Fibroblast of lung (primary cell): Measurements from ENCODE around the gene RNPEPL1. TPM values are rescaled to one million over a fixed set of nuclear protein-coding genes. Genes with fewer than 3 reads are reported as not detected.
"Not testable (repeated sequence)": the region's sequence is repeated elsewhere in the genome, so short reads cannot be mapped to it uniquely, and the experiment has no call there.

Source experiments
- DNase-seq, 2 donors: peaks; one replicate each; pipeline versions ENCODE4 v3.0.0 to v3.0.0-alpha.2; 2010; ENCODE audit warnings: low read depth in 2 of 2
- H2AFZ ChIP-seq: 2 replicates; pipeline ENCODE4 v1.5.1; 2012; ENCODE audit warnings: low read length, control low read depth, inconsistent platforms
- H3K27ac ChIP-seq: 2 replicates; pipeline ENCODE4 v1.5.1; 2011; ENCODE audit warnings: low read length, control low read depth; ENCODE audit not compliant: insufficient read depth
- H3K27me3 ChIP-seq: 2 replicates; pipeline ENCODE4 v1.5.1; 2011; ENCODE audit warnings: mild to moderate bottlenecking, low read length; ENCODE audit not compliant: control insufficient read depth, insufficient read depth
- H3K36me3 ChIP-seq: 2 replicates; pipeline ENCODE4 v1.5.1; 2011; ENCODE audit warnings: low read length; ENCODE audit not compliant: control insufficient read depth, insufficient read depth
- H3K4me1 ChIP-seq: 2 replicates; pipeline ENCODE4 v1.5.1; 2011; ENCODE audit warnings: low read length; ENCODE audit not compliant: control insufficient read depth, insufficient read depth; ENCODE audit errors: extremely low read depth
- H3K4me2 ChIP-seq: 2 replicates; pipeline ENCODE4 v1.5.1; 2011; ENCODE audit warnings: low read length, control low read depth; ENCODE audit not compliant: insufficient read depth; ENCODE audit errors: extremely low read depth
- H3K4me3 ChIP-seq, 4 experiments: fragments of 200-600 bp in 1 of 4; sonication (generic) in 1 of 4; replicated peaks in 1 of 4; 2 replicates each; pipeline ENCODE4 v1.5.1; 2011 to 2016; ENCODE audit warnings: low read length in 4 of 4, low read depth in 3 of 4, mild to moderate bottlenecking in 3 of 4, control low read depth in 2 of 4, inconsistent platforms in 1 of 4, mixed read lengths in 1 of 4; ENCODE audit not compliant: insufficient read depth in 1 of 4; ENCODE audit errors: control extremely low read depth in 1 of 4
- H3K79me2 ChIP-seq: 2 replicates; pipeline ENCODE4 v1.5.1; 2012; ENCODE audit warnings: mild to moderate bottlenecking, low read length, inconsistent platforms; ENCODE audit not compliant: control insufficient read depth, insufficient read depth
- H3K9ac ChIP-seq: 2 replicates; pipeline ENCODE4 v1.5.1; 2011; ENCODE audit warnings: mild to moderate bottlenecking, low read length, control low read depth; ENCODE audit not compliant: insufficient read depth
- H3K9me3 ChIP-seq: 2 replicates; pipeline ENCODE4 v1.5.1; 2012; ENCODE audit warnings: low read depth, low read length; ENCODE audit not compliant: control insufficient read depth, insufficient read depth
- H4K20me1 ChIP-seq: 2 replicates; pipeline ENCODE4 v1.5.1; 2011; ENCODE audit warnings: low read length; ENCODE audit not compliant: control insufficient read depth, insufficient read depth; ENCODE audit errors: extremely low read depth
- EZH2 ChIP-seq: IDR thresholded peaks from 2 replicates; pipeline ENCODE4 v1.5.1; 2012; ENCODE audit warnings: low read length, control low read depth, mild to moderate bottlenecking; ENCODE audit errors: missing control alignments
- polyA plus RNA-seq, 2 donors: library from polyadenylated mRNA; depleted of rRNA in 1 of 2; stranded (reverse) in 1 of 2; unstranded in 1 of 2; fragments of >200 nt; gene quantifications; 2 replicates each; pipeline ENCODE4 v1.2.1, GENCODE V29; 2011 to 2012; ENCODE audit warnings: missing spikeins in 1 of 2
- total RNA-seq: library from RNA; depleted of rRNA; stranded (reverse); fragments of >200 nt; gene quantifications from 2 replicates; pipeline ENCODE4 v1.2.1, GENCODE V29; 2014
- TF ChIP-seq, protein P1 (sequence below), 2 donors: IDR thresholded peaks in 1 of 2; conservative IDR thresholded peaks in 1 of 2; 1 replicate in 1 of 2; 2 replicates in 1 of 2; pipeline ENCODE4 v1.5.1; 2011 to 2012; ENCODE audit warnings: low read length in 2 of 2, control low read depth in 1 of 2, inconsistent platforms in 1 of 2, low read depth in 1 of 2, mild to moderate bottlenecking in 1 of 2

The RNPEPL1 gene
- total and polyA plus RNA-seq, 2 donors (not counting 1 experiment from before 2014, with no cell fraction given): 7.9 to 20.6 TPM

- Histone ChIP-seq H3K27ac (peak overlapping the region; percentile 87), H4K20me1 (no peaks in the 10 kb centered on the region), H3K9me3 (no peaks in the 10 kb centered on the region), H3K9ac (peak overlapping the region; percentile 86), H3K4me3 (peak overlapping the region; percentile 59 to 81 (median 72)), H3K79me2 (peaks cover 6% of the 10 kb centered on the region), H3K27me3 (no peaks in the 10 kb centered on the region), H3K4me2 (peak overlapping the region; percentile 96), H3K36me3 (no peaks in the 10 kb centered on the region), H2AFZ (peak overlapping the region; percentile 42), H3K4me1 (peaks cover 9% of the 10 kb centered on the region)
- TF ChIP-seq, protein P1, sequence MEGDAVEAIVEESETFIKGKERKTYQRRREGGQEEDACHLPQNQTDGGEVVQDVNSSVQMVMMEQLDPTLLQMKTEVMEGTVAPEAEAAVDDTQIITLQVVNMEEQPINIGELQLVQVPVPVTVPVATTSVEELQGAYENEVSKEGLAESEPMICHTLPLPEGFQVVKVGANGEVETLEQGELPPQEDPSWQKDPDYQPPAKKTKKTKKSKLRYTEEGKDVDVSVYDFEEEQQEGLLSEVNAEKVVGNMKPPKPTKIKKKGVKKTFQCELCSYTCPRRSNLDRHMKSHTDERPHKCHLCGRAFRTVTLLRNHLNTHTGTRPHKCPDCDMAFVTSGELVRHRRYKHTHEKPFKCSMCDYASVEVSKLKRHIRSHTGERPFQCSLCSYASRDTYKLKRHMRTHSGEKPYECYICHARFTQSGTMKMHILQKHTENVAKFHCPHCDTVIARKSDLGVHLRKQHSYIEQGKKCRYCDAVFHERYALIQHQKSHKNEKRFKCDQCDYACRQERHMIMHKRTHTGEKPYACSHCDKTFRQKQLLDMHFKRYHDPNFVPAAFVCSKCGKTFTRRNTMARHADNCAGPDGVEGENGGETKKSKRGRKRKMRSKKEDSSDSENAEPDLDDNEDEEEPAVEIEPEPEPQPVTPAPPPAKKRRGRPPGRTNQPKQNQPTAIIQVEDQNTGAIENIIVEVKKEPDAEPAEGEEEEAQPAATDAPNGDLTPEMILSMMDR (conservative IDR thresholded peaks at IDR 0.05 in 1 of 2, IDR thresholded peaks at IDR 0.05 in 1 of 2; ENCODE audit: low read depth in 1 of 2, low read length in 2 of 2): peak; percentile 12 to 15
- no peak for TF ChIP-seq EZH2
- peak; percentile 97 to 98 for DNase-seq
These were observed 7.6 kb upstream of the RNPEPL1 start for GRCh38 chr2:240560480-240561324.

DNA sequence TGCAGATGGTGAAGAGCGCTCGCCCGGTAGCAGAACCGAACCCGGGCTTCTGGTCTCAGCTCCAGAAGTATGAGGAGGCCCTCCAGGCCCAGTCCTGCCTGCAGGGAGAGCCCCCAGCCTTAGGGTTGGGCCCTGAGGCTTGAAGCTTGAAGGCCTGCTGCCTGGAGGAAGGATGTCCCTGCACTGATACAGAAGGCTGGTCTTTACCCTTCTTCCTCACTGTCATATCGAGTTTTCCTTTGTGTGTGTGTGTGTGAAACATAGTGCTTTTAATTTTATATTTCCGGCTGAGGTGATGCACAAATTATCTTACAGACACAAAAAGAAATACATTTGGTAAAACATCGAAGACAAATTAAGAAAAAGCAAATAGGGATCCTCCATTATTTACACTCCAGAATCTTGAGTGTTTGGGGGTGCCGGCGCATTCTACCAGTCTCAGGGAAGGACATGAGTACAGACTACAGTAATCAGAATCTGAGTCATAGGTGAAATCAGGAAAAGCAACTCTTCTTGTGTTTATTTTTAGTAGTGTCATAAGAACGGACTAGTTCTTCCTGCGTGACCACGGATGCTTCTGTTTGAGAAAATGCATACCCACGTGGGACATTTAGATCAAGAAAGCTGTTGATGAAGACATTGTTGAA is 6.8 kb upstream of the RNPEPL1 start:
- Histone ChIP-seq H3K79me2 (peaks cover 6% of the 10 kb centered on the region), H3K9me3 (no peaks in the 10 kb centered on the region), H3K9ac (peak overlapping the region; percentile 67), H4K20me1 (no peaks in the 10 kb centered on the region), H3K27me3 (no peaks in the 10 kb centered on the region), H3K4me3 (peak overlapping the region; percentile 55 to 81 (median 72)), H2AFZ (peak overlapping the region; percentile 52), H3K4me2 (peak overlapping the region; percentile 96), H3K27ac (peak overlapping the region; percentile 86), H3K36me3 (no peaks in the 10 kb centered on the region), H3K4me1 (peaks cover 14% of the 10 kb centered on the region)
- no peak for TF ChIP-seq EZH2
- TF ChIP-seq, protein P1 (conservative IDR thresholded peaks at IDR 0.05 in 1 of 2, IDR thresholded peaks at IDR 0.05 in 1 of 2; ENCODE audit: low read depth in 1 of 2, low read length in 2 of 2): peak in 1 of 2 donors; percentile 1
- DNase-seq: peak; percentile 71 to 72

- H3K4me3 ChIP-seq, H3K27ac ChIP-seq, H4K20me1 ChIP-seq, H3K36me3 ChIP-seq, H2AFZ ChIP-seq, H3K4me2 ChIP-seq, DNase-seq, H3K27me3 ChIP-seq, H3K79me2 ChIP-seq, H3K9ac ChIP-seq, H3K9me3 ChIP-seq: not testable (repeated sequence)
- peaks cover 22% of the 10 kb centered on the region for H3K4me1 ChIP-seq
These were observed 5.1 kb upstream of the RNPEPL1 start for GRCh38 chr2:240563231-240563630.
